NK-92 treated with Interleukin-12 subunit alpha and Interleukin-12 subunit beta, amount 100 ng/mL, for 24 hours (cell line): ENCODE data around the gene CCDC12.
"Not testable (repeated sequence)": the region's sequence is repeated elsewhere in the genome, so short reads cannot be mapped to it uniquely, and the experiment has no call there.

Experiments used
- DNase-seq: peaks from one replicate; lab custom pipeline; 2025; lab: John Stamatoyannopoulos, UW

CCDC12 gene

GRCh38 chr3:46978985-46979944 is 2.7 kb upstream of the CCDC12 start, which contains the start of gene NBEAL2:
TSS of gene NBEAL2 (plus strand) at chr3:46979666. CDS start at chr3:46979862, 196 bp downstream.
- peak; percentile 92 for DNase-seq

DNA sequence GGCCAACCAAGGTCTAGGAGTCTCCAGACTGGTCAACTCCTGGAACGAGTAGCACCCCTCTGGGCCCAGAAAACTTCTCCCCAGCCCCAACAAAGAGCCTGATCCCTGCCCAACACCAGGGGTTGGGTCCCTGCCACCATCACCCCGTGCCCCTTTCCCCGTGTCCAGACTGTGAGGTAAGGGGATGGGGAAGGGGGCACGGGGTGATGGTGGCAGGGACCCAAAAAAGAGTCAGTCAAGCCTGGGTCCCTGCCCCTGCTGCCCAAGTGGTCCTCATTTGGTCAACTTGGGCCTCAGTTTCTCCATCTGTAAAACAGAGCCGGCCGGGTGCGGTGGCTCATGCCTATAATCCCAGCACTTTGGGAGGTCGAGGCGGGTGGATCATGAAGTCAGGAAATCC is 1.8 kb upstream of the CCDC12 start:
- no peak for DNase-seq

GRCh38 chr3:46977811-46978195 is 1.3 kb upstream of the CCDC12 start:
- DNase-seq = no peak

DNA sequence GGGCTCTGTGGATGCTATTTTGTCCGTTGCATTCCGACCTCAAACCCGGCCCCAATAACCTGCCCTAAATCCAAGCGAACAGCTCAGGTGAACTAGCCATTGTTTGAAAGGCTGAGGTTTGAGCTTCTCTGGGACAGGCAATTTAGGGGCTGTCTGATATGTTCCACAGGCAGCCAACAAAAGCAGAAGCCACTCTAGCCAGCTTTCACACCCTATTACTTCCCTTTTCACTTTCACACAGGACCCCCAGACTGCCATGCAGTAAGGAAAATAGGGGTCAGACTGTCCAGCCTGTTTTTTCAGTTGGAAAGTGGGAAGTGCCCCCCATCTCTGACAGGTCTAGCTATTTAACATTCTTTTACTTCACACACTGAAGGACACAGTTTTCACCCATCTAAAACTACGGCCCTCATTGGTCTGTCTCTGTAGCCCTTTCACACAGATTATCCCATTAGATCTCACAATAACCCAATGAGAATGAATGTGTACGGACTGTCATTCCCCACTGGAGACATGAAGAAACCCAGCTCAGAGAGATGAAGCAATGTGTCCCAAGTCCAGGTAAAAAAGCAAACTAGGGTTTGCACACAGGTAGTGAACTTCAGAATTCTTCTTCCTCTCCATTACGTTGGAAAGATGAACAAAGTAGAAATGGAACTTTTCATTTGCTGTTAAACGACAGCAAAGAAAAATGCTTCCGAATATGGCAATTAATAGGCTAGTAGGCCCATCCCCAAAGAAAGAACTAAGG is 1.9 kb downstream of the CCDC12 start:
- DNase-seq = no peak

DNA sequence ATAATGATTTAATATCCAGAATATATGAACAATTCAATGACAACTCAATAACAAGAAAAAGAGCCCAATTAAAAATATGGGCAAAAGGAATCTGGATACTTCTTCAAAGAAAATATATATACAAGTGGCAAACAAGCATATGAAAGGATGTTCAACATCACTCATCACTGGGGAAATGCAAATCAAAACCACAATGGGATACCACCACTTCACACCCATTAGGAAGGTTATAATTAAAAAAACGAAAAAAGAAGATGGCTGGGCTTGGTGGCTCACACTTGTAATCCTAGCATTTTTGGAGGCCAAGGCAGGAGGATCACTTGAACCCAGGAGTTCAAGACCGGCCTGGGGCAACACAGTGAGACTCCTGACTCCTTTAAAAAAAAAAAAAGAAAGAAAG is 4.1 kb downstream of the CCDC12 start:
- no peak for DNase-seq

DNA sequence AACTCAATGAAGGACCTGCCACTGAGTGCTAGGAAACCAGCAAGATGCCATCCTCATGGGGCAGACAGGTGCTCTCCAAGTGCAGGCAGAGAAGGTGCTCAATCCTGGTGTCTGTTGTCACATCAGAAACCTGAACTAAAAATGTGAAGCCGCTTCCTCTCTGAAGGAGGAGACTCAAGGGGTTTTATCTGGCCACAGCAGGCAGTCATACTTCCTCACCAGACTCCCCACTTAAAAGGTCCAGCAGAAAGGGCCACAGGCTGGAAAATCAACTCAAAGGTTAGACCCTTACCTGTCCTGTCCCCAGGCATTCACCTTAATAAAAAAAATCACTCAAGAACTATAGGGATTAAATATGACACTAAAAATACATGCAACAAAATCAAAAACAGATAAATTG is 4.8 kb downstream of the CCDC12 start:
- DNase-seq = no peak

DNA sequence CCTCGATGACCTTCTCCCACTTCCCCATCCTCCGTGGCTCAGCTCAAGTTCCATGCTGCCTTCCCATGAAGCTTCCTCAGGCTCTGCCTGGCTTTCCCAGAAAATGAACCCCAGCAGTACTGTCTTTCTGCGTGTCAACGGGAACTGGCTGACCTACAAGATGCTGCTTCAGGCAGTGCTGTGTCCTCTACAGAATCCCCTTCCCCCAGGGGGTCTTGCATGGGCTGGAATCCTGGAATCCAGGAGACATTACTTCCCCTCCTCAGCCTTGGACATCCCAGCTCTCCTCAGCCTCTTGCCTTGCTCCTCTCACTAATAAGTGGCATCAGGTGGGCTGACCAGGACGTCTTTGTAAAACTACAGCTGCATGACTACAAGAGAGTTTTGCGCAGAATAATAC is 5.4 kb downstream of the CCDC12 start:
- DNase-seq = no peak

DNA sequence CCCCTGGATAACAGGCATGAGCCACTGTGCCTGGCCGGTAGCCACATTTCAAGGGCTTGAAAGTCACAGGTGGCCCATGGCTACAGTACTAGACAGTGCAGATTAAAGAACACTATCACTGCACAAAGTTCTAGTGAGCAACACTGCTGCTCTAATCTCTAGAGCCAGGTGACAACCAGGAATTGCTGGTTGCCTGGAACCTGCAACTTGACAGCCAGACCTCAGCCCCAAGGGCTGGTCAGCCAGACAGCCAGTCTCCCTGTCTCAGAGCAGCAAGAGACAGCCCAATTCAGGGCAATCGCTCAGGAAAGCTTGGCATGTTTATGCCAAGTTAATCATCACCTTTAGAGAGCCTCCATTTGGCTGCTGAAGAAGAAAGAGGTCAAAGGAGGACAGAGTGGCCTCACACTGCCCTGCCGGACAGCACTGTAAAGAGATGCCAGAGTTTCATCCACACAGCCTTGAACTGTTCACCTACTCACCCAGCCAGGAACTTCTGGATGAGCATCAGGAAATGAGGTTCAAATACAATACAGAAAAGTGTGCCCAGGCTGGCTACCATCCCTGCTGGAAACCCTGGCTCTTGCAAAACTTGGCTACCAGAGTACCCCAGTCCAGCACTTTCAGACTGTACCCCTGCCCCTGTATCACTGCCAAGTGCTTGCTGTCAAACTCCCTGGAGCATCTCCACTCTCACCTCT is 6.0 kb downstream of the CCDC12 start:
- no peak for DNase-seq

DNA sequence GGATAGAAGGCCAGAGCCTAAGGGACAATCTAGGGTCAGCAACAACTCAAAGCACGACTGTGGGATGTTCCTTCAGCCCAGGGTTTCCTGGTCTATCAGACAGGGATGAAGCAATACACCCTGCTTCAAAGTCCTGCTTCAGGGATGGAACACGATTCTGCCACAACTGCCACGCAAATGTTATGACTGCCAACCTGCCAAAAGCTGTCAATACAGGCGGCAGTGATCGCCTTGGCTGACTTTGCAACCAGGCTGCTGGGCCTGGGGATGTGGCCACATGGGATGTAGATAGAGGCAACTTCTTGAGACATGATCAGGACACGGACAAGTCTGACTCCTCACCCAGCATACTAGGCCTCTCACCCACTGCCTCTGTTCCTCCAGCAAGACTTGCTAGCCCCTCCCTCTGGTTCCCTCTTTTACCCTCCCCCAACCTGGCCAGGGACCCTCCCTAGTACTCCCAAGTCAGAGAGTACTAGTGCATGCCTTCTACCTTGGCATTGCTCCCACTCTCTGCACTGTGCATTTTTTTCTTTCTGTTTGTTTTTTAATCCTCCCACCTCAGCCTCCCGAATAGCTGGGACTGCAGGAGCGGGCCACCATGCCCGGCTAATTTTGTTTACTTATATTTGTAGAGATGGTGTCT is 7.6 kb downstream of the CCDC12 start:
- no peak for DNase-seq

- no peak for DNase-seq
Measured at GRCh38 chr3:46966811-46967210, 9.7 kb downstream of the CCDC12 start.

- DNase-seq = no peak
Measured at GRCh38 chr3:46965151-46965550, 11.4 kb downstream of the CCDC12 start.

- DNase-seq = not testable (repeated sequence)
Measured at GRCh38 chr3:46964038-46964590, 12.4 kb downstream of the CCDC12 start.

GRCh38 chr3:46962990-46963389 is 13.6 kb downstream of the CCDC12 start:
- no peak for DNase-seq

- DNase-seq = no peak
Measured at GRCh38 chr3:46962427-46962826, 14.1 kb downstream of the CCDC12 start.

GRCh38 chr3:46960835-46961234 is 15.7 kb downstream of the CCDC12 start:
- DNase-seq = no peak

- no peak for DNase-seq
Measured at GRCh38 chr3:46960081-46960701, 16.4 kb downstream of the CCDC12 start.

- DNase-seq = peak; percentile 21
Measured at GRCh38 chr3:46959161-46959511, 17.4 kb downstream of the CCDC12 start.

GRCh38 chr3:46958467-46959160 is 17.9 kb downstream of the CCDC12 start:
- DNase-seq = no peak

- no peak for DNase-seq
Measured at GRCh38 chr3:46957092-46957820, 19.3 kb downstream of the CCDC12 start.

DNA sequence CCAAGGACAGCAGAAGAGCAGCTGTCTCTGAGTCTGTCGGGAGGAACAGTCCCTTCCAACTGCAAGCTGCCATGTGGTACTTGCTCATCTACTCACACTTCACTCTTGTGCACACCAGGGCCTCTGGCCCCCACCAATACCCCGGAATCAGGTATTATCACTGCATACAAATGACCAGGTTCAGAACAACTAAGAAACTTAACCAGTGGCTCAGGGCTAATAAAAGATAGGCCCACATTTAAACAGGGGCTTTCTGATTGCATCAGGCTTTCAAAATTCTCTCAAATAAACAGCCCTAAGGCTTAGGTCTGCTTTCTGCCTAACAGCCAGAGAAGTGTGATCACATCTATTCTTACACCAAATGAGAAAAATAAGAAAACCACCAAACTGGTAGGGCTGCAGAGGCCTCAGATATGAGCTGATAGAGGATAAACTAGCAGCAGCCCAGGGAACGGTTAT is 20.7 kb downstream of the CCDC12 start:
- DNase-seq = no peak
